ENCODE results near the gene MBNL3.

DNA sequence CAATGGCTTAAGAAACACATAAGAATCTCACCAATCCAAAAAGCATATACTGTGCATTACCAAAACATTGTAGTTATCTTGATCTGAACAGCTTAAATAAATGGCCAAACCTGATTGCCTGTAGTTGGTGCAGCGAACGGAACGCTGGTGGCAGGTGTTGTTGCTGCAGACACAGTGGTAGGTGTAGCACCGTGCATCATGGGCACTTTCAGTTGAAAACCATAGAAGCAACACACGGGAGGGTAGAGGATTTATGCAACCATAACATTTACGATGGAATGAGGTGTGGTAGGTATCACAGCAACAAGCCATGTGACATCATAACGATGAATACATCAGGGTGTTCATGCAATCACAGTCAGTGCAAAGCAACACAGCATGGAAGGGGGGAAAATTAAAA lies 106.8 kb downstream of the MBNL3 start:
- TF ChIP-seq, protein P1, sequence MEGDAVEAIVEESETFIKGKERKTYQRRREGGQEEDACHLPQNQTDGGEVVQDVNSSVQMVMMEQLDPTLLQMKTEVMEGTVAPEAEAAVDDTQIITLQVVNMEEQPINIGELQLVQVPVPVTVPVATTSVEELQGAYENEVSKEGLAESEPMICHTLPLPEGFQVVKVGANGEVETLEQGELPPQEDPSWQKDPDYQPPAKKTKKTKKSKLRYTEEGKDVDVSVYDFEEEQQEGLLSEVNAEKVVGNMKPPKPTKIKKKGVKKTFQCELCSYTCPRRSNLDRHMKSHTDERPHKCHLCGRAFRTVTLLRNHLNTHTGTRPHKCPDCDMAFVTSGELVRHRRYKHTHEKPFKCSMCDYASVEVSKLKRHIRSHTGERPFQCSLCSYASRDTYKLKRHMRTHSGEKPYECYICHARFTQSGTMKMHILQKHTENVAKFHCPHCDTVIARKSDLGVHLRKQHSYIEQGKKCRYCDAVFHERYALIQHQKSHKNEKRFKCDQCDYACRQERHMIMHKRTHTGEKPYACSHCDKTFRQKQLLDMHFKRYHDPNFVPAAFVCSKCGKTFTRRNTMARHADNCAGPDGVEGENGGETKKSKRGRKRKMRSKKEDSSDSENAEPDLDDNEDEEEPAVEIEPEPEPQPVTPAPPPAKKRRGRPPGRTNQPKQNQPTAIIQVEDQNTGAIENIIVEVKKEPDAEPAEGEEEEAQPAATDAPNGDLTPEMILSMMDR (IDR thresholded peaks at IDR 0.05) = no peak
- TF ChIP-seq POLR2A (IDR thresholded peaks at IDR 0.05) = no peak
- no peak for TF ChIP-seq POLR2AphosphoS5 (IDR thresholded peaks at IDR 0.05)
- TF ChIP-seq EP300 (IDR thresholded peaks at IDR 0.05) = no peak
